Natural killer cell treated with Interleukin-12 subunit alpha and Interleukin-12 subunit beta and Interleukin-15 and Interleukin-18, amount 100 ng/mL, for 72 hours (primary cell): ENCODE results near the gene TMEM52. TPM values are rescaled to one million over a fixed set of nuclear protein-coding genes. Genes with fewer than 3 reads are reported as not detected.

ENCODE experiments used
- ATAC-seq, 2 donors: fragments of 150-1000 bp; cut with Tn5 transposase in 1 of 2; sonication (Bioruptor Pico), chemical (Tn5 transposase) in 1 of 2; 2 replicates each; pipeline ENCODE4 v1.10.0; 2021
- DNase-seq: peaks from one replicate; pipeline ENCODE4 v3.0.0; 2022; ENCODE audit warnings: low spot score
- H3K27ac Mint-ChIP-seq, 2 donors: 1 replicate in 1 of 2; 2 replicates in 1 of 2; pipeline ENCODE4 v1.8.0; 2022; ENCODE audit warnings: mixed read lengths in 2 of 2, mild to moderate bottlenecking in 1 of 2, moderate library complexity in 1 of 2
- H3K27me3 Mint-ChIP-seq, 2 donors: 1 replicate in 1 of 2; 2 replicates in 1 of 2; pipeline ENCODE4 v1.8.0; 2022; ENCODE audit warnings: mixed read lengths in 2 of 2
- H3K36me3 Mint-ChIP-seq: one replicate; pipeline ENCODE4 v1.8.0; 2022; ENCODE audit warnings: mixed read lengths
- H3K4me1 Mint-ChIP-seq, 2 donors: 1 replicate in 1 of 2; 2 replicates in 1 of 2; pipeline ENCODE4 v1.8.0; 2022; ENCODE audit warnings: low read depth in 2 of 2, mixed read lengths in 2 of 2, mild to moderate bottlenecking in 1 of 2
- H3K4me3 Mint-ChIP-seq: one replicate; pipeline ENCODE4 v1.8.0; 2022; ENCODE audit warnings: mixed read lengths
- H3K9me3 Mint-ChIP-seq: 2 replicates; pipeline ENCODE4 v1.8.0; 2022; ENCODE audit warnings: mixed read lengths
- total RNA-seq, 2 donors: library from RNA; stranded (reverse); gene quantifications; one replicate each; pipeline ENCODE4 v1.2.3, GENCODE V29; 2022

Gene TMEM52
- total RNA-seq, 2 donors from 2014 or later, result 0.43 TPM; not detected in 1

GRCh38 chr1:1910651-1911331, 8.3 kb downstream of the TMEM52 start:
- no peaks in the 10 kb centered on the region for H3K27me3 Mint-ChIP-seq
- no peaks in the 10 kb centered on the region for H3K36me3 Mint-ChIP-seq
- no peak for DNase-seq
- H3K4me1 Mint-ChIP-seq, result peaks cover 15 to 16% of the 10 kb centered on the region in 2 donors
- H3K4me3 Mint-ChIP-seq, result peak overlapping the region; percentile 77
- ATAC-seq, result no peak
- no peaks in the 10 kb centered on the region for H3K9me3 Mint-ChIP-seq
- peak overlapping the region; percentile 37 to 70 for H3K27ac Mint-ChIP-seq

GRCh38 chr1:1910033-1910465, 9.0 kb downstream of the TMEM52 start:
- peak overlapping the region; percentile 37 to 70 for H3K27ac Mint-ChIP-seq
- ATAC-seq, result no peak
- peak overlapping the region; percentile 77 for H3K4me3 Mint-ChIP-seq
- DNase-seq, result no peak
- H3K27me3 Mint-ChIP-seq, result no peaks in the 10 kb centered on the region
- no peaks in the 10 kb centered on the region for H3K9me3 Mint-ChIP-seq
- peaks cover 15 to 16% of the 10 kb centered on the region in 2 donors for H3K4me1 Mint-ChIP-seq
- H3K36me3 Mint-ChIP-seq, result no peaks in the 10 kb centered on the region

- Mint-ChIP-seq H3K9me3 (no peaks in the 10 kb centered on the region), H3K4me1 (peaks cover 13 to 16% of the 10 kb centered on the region in 2 donors), H3K27me3 (no peaks in the 10 kb centered on the region), H3K4me3 (peak overlapping the region; percentile 52), H3K36me3 (no peaks in the 10 kb centered on the region), H3K27ac (no peak overlapping the region)
- no peak for DNase-seq
- ATAC-seq, result peak in 1 of 2 donors; percentile 7
Observed at GRCh38 chr1:1908506-1908791, 10.6 kb downstream of the TMEM52 start.

- ATAC-seq (no peak), DNase-seq (peak; percentile 51)
- no peaks in the 10 kb centered on the region for H3K9me3 Mint-ChIP-seq
- H3K36me3 Mint-ChIP-seq, result no peaks in the 10 kb centered on the region
- H3K4me1 Mint-ChIP-seq, result peaks cover 13 to 16% of the 10 kb centered on the region in 2 donors
- no peak overlapping the region for H3K27ac Mint-ChIP-seq
- no peaks in the 10 kb centered on the region for H3K27me3 Mint-ChIP-seq
- H3K4me3 Mint-ChIP-seq, result no peak overlapping the region
Observed at GRCh38 chr1:1907098-1907736, 11.9 kb downstream of the TMEM52 start.

- peak; percentile 83 for DNase-seq
- Mint-ChIP-seq H3K9me3 (no peaks in the 10 kb centered on the region), H3K4me3 (peak overlapping the region; percentile 47), H3K36me3 (no peaks in the 10 kb centered on the region), H3K27me3 (no peaks in the 10 kb centered on the region), H3K4me1 (peaks cover 13 to 16% of the 10 kb centered on the region in 2 donors), H3K27ac (peak overlapping the region in 1 of 2 donors; percentile 18)
- ATAC-seq, result peak; percentile 47 to 55
Observed at GRCh38 chr1:1906185-1907097, 12.6 kb downstream of the TMEM52 start.

GRCh38 chr1:1903224-1903623, 15.9 kb downstream of the TMEM52 start:
- peaks cover 5 to 7% of the 10 kb centered on the region in 2 donors for H3K4me1 Mint-ChIP-seq
- no peaks in the 10 kb centered on the region for H3K36me3 Mint-ChIP-seq
- DNase-seq, result no peak
- H3K27ac Mint-ChIP-seq, result no peak overlapping the region
- H3K9me3 Mint-ChIP-seq, result no peaks in the 10 kb centered on the region
- H3K27me3 Mint-ChIP-seq, result no peaks in the 10 kb centered on the region
- H3K4me3 Mint-ChIP-seq, result no peak overlapping the region
- no peak for ATAC-seq

- ATAC-seq, result no peak
Observed at GRCh38 chr1:1901641-1902294, 17.3 kb downstream of the TMEM52 start.

GRCh38 chr1:1900883-1901640, 18.0 kb downstream of the TMEM52 start:
- Mint-ChIP-seq H3K27ac (no peak overlapping the region), H3K27me3 (no peaks in the 10 kb centered on the region)

More at GRCh38 chr1:1901641-1902294, 17.3 kb downstream of the TMEM52 start:
- Mint-ChIP-seq H3K36me3 (no peaks in the 10 kb centered on the region), H3K4me3 (no peak overlapping the region), H3K27ac (no peak overlapping the region), H3K9me3 (no peaks in the 10 kb centered on the region), H3K27me3 (no peaks in the 10 kb centered on the region), H3K4me1 (peaks cover 5 to 7% of the 10 kb centered on the region in 2 donors)
- DNase-seq, result no peak

GRCh38 chr1:1899967-1900327, 19.1 kb downstream of the TMEM52 start:
- Mint-ChIP-seq H3K9me3 (no peaks in the 10 kb centered on the region), H3K4me3 (no peak overlapping the region)
- no peak for DNase-seq

More at GRCh38 chr1:1900883-1901640, 18.0 kb downstream of the TMEM52 start:
- no peaks in the 10 kb centered on the region for H3K9me3 Mint-ChIP-seq
- H3K4me3 Mint-ChIP-seq, result no peak overlapping the region
- no peaks in the 10 kb centered on the region for H3K36me3 Mint-ChIP-seq
- H3K4me1 Mint-ChIP-seq, result peaks cover 1 to 2% of the 10 kb centered on the region in 2 donors
- DNase-seq, result no peak
- ATAC-seq, result no peak

GRCh38 chr1:1899266-1899966, 19.7 kb downstream of the TMEM52 start:
- Mint-ChIP-seq H3K27me3 (peaks cover 0 to 2% of the 10 kb centered on the region in 2 donors), H3K27ac (no peak overlapping the region), H3K4me3 (no peak overlapping the region), H3K9me3 (no peaks in the 10 kb centered on the region), H3K36me3 (no peaks in the 10 kb centered on the region), H3K4me1 (peaks cover 0 to 9% of the 10 kb centered on the region in 2 donors)
- ATAC-seq (no peak), DNase-seq (no peak)

More at GRCh38 chr1:1899967-1900327, 19.1 kb downstream of the TMEM52 start:
- no peak for ATAC-seq
- Mint-ChIP-seq H3K27ac (no peak overlapping the region), H3K4me1 (peaks cover 0 to 4% of the 10 kb centered on the region in 2 donors), H3K36me3 (no peaks in the 10 kb centered on the region), H3K27me3 (peaks cover 0 to 2% of the 10 kb centered on the region in 2 donors)

GRCh38 chr1:1898246-1898933, 20.7 kb downstream of the TMEM52 start:
- ATAC-seq, result no peak

More at GRCh38 chr1:1898246-1898933, 20.7 kb downstream of the TMEM52 start:
- H3K27ac Mint-ChIP-seq, result no peak overlapping the region
- H3K36me3 Mint-ChIP-seq, result no peaks in the 10 kb centered on the region
- DNase-seq, result no peak
- no peak overlapping the region for H3K4me3 Mint-ChIP-seq
- H3K9me3 Mint-ChIP-seq, result no peaks in the 10 kb centered on the region
- H3K27me3 Mint-ChIP-seq, result peaks cover 0 to 2% of the 10 kb centered on the region in 2 donors
- H3K4me1 Mint-ChIP-seq, result peaks cover 0 to 10% of the 10 kb centered on the region in 2 donors
